GM18526 (cell line): ENCODE measurements around the gene ZNF334.

Experiments
- POLR2A ChIP-seq: IDR thresholded peaks from 3 replicates; pipeline ENCODE4 v1.6.1; 2011; ENCODE audit not compliant: insufficient read length; ENCODE audit errors: extremely low read depth

Gene ZNF334

GRCh38 chr20:46520976-46521579 lies 7.7 kb upstream of the ZNF334 start:
- TF ChIP-seq POLR2A, result no peak

- TF ChIP-seq POLR2A, result no peak
Observed at GRCh38 chr20:46520540-46520939, 7.2 kb upstream of the ZNF334 start.

GRCh38 chr20:46519471-46520068 lies 6.2 kb upstream of the ZNF334 start:
- no peak for TF ChIP-seq POLR2A

- TF ChIP-seq POLR2A, result no peak
Observed at GRCh38 chr20:46509523-46509922, 3.8 kb downstream of the ZNF334 start.

GRCh38 chr20:46507760-46508407 lies 5.5 kb downstream of the ZNF334 start:
- no peak for TF ChIP-seq POLR2A

- TF ChIP-seq POLR2A, result no peak
Observed at GRCh38 chr20:46505506-46505905, 7.9 kb downstream of the ZNF334 start.

- TF ChIP-seq POLR2A, result no peak
Observed at GRCh38 chr20:46501961-46502360, 11.4 kb downstream of the ZNF334 start.

GRCh38 chr20:46501337-46501942 lies 11.9 kb downstream of the ZNF334 start:
- no peak for TF ChIP-seq POLR2A

- no peak for TF ChIP-seq POLR2A
Observed at GRCh38 chr20:46494077-46494476, 19.3 kb downstream of the ZNF334 start.

GRCh38 chr20:46491354-46491753 lies 22.0 kb downstream of the ZNF334 start:
- TF ChIP-seq POLR2A, result no peak

- TF ChIP-seq POLR2A, result no peak
Observed at GRCh38 chr20:46488451-46488850, 24.9 kb downstream of the ZNF334 start.

- TF ChIP-seq POLR2A, result no peak
Observed at GRCh38 chr20:46487628-46488027, 25.7 kb downstream of the ZNF334 start.

- TF ChIP-seq POLR2A, result no peak
Observed at GRCh38 chr20:46485431-46485830, 27.9 kb downstream of the ZNF334 start.

- TF ChIP-seq POLR2A, result no peak
Observed at GRCh38 chr20:46484954-46485353, 28.4 kb downstream of the ZNF334 start.

- no peak for TF ChIP-seq POLR2A
Observed at GRCh38 chr20:46483879-46484278, 29.5 kb downstream of the ZNF334 start.

GRCh38 chr20:46482864-46483263 lies 30.5 kb downstream of the ZNF334 start:
- no peak for TF ChIP-seq POLR2A

- no peak for TF ChIP-seq POLR2A
Observed at GRCh38 chr20:46477640-46478039, 35.7 kb downstream of the ZNF334 start.

- TF ChIP-seq POLR2A, result no peak
Observed at GRCh38 chr20:46477225-46477624, 36.1 kb downstream of the ZNF334 start.
